Measurements from ENCODE around the gene JAK1.

GRCh38 chr1:64857347-64857746 lies 109.0 kb downstream of the JAK1 start:
- no peak for TF ChIP-seq CTCF (IDR thresholded peaks at IDR 0.05; ENCODE audit: low read length)
- no peak for TF ChIP-seq EZH2phosphoT487 (IDR thresholded peaks at IDR 0.05; ENCODE audit: low read length)

Measured in MM.1S (cell line).